Panc1 (cell line): ENCODE data around the gene SUSD2.

Experiments
- POLR2AphosphoS5 ChIP-seq: IDR thresholded peaks from 2 replicates; pipeline ENCODE4 v1.6.1; 2012; ENCODE audit warnings: mild to moderate bottlenecking, low read depth, low read length, moderate library complexity
- SIN3A ChIP-seq: IDR thresholded peaks from 2 replicates; pipeline ENCODE4 v1.6.1; 2012; ENCODE audit warnings: low read depth, mild to moderate bottlenecking, low read length, moderate library complexity, borderline replicate concordance; ENCODE audit not compliant: insufficient read depth
- TCF7L2 ChIP-seq: IDR thresholded peaks from 2 replicates; pipeline ENCODE4 v1.6.1; 2011; ENCODE audit warnings: mild to moderate bottlenecking, low read depth, low read length, inconsistent platforms
- TF ChIP-seq, protein P1 (sequence below): fragments of 450-650 bp; IDR thresholded peaks from 2 replicates; pipeline ENCODE4 v1.5.1; 2017; ENCODE audit warnings: mild to moderate bottlenecking
- TF ChIP-seq, protein P2 (sequence below), 2 experiments: IDR thresholded peaks; 2 replicates each; pipeline ENCODE4 v1.6.1; 2011 to 2012; ENCODE audit warnings: low read depth in 2 of 2, control low read depth in 1 of 2, low read length in 1 of 2, mild to moderate bottlenecking in 1 of 2, moderate library complexity in 1 of 2; ENCODE audit not compliant: insufficient read depth in 1 of 2

DNA sequence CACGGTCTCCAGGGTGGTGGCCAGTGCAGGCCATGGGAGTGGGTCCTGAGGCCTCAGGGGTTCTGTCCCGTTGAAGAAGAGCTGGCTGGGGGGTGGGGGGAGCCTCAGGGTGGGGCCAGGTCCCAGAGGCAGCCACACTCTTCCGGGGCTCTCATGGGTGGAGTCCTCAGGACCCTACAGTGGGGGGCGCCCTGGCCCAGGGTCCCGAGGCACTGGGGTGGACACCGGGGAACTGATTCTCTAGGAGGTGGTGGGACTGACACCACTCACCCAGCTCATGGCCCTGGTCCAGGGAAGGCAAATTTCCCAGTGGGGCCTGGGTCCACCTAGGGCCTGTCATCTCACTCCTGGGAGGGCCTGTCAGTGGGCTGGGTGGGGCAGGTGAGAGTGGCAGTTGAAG is 50.8 kb downstream of the SUSD2 start:
- TF ChIP-seq, protein P1, sequence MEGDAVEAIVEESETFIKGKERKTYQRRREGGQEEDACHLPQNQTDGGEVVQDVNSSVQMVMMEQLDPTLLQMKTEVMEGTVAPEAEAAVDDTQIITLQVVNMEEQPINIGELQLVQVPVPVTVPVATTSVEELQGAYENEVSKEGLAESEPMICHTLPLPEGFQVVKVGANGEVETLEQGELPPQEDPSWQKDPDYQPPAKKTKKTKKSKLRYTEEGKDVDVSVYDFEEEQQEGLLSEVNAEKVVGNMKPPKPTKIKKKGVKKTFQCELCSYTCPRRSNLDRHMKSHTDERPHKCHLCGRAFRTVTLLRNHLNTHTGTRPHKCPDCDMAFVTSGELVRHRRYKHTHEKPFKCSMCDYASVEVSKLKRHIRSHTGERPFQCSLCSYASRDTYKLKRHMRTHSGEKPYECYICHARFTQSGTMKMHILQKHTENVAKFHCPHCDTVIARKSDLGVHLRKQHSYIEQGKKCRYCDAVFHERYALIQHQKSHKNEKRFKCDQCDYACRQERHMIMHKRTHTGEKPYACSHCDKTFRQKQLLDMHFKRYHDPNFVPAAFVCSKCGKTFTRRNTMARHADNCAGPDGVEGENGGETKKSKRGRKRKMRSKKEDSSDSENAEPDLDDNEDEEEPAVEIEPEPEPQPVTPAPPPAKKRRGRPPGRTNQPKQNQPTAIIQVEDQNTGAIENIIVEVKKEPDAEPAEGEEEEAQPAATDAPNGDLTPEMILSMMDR, result no peak
- TF ChIP-seq SIN3A, result no peak
- TF ChIP-seq POLR2AphosphoS5, result no peak
- no peak for TF ChIP-seq TCF7L2
- TF ChIP-seq, protein P2, sequence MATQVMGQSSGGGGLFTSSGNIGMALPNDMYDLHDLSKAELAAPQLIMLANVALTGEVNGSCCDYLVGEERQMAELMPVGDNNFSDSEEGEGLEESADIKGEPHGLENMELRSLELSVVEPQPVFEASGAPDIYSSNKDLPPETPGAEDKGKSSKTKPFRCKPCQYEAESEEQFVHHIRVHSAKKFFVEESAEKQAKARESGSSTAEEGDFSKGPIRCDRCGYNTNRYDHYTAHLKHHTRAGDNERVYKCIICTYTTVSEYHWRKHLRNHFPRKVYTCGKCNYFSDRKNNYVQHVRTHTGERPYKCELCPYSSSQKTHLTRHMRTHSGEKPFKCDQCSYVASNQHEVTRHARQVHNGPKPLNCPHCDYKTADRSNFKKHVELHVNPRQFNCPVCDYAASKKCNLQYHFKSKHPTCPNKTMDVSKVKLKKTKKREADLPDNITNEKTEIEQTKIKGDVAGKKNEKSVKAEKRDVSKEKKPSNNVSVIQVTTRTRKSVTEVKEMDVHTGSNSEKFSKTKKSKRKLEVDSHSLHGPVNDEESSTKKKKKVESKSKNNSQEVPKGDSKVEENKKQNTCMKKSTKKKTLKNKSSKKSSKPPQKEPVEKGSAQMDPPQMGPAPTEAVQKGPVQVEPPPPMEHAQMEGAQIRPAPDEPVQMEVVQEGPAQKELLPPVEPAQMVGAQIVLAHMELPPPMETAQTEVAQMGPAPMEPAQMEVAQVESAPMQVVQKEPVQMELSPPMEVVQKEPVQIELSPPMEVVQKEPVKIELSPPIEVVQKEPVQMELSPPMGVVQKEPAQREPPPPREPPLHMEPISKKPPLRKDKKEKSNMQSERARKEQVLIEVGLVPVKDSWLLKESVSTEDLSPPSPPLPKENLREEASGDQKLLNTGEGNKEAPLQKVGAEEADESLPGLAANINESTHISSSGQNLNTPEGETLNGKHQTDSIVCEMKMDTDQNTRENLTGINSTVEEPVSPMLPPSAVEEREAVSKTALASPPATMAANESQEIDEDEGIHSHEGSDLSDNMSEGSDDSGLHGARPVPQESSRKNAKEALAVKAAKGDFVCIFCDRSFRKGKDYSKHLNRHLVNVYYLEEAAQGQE (IDR thresholded peaks at IDR 0.05; ENCODE audit: insufficient read depth in 1 of 2, low read depth in 2 of 2, low read length in 1 of 2), result no peak
